GM19324 (cell line): ENCODE results near the gene FNDC8.
A peak's percentile ranks its signal among the peaks of the same experiment; 100 is the strongest.
"Not testable (repeated sequence)": the region's sequence is repeated elsewhere in the genome, so short reads cannot be mapped to it uniquely, and the experiment has no call there.

Experiments used
- ATAC-seq: cut with Tn5 transposase; IDR thresholded peaks from one replicate; pipeline ENCODE4 v1.9.1; 2021; ENCODE audit warnings: mild to moderate bottlenecking, moderate library complexity; ENCODE audit not compliant: unreplicated experiment, low FRiP score

Gene FNDC8

DNA sequence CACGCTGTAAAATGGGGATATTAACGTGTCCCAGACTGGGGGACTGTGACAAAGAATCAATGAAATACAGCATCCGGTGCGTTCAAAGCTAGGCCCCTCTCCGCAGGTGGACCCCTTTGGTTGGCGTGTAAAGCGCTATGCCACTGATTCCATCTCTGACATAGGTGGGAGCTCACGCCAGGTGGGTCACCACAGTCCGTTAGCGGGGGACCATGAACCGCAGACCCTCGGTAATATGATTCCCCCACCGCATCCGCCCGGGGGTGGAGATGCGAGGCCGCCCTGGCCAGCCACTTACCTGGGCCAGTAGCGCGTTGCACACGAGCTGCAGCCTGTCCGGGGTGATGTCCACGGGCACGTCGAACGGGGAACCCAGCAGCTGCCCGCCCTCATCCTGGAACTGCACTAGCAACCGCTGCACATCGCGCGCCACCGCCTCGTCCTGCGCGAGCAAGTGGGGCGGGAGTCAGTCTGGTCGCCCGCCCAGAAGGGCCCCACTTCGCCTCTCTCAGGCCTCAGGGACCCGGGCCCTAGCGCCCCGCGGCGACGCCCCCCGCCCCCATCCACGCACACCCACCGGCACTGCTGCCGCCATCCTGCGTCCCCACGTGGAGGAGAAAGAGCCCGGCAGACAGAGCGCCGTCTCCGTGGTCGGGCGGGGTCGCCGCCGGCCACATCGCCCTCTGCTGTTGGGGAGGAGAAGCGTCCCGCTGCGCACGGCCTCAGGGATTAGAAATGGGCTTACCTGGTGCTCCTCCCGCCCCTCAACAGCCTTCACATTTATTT lies 20.5 kb downstream of the FNDC8 start, which contains the start of gene NLE1:
Gene NLE1 (minus strand): TSS at position 623 of the 786 bp plus-strand sequence. CDS start 28 bp downstream, at position 595.
- peak; percentile 76 for ATAC-seq

DNA sequence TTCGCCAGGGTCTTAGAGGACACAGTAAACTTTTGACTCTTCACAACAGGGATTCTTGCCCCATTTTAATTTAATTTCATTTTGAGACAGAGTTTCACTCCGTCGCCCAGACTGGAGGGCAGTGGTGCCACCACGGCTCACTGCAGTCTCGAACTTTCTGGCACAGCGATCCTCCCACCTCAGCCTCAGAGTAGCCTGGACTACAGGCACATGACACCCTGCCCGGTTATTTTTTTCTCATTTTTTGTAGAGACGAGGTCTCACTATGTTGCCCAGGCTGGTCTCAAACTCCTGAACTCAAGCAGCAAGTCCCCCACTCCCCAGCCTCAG lies 21.0 kb downstream of the FNDC8 start:
- ATAC-seq, result no peak

DNA sequence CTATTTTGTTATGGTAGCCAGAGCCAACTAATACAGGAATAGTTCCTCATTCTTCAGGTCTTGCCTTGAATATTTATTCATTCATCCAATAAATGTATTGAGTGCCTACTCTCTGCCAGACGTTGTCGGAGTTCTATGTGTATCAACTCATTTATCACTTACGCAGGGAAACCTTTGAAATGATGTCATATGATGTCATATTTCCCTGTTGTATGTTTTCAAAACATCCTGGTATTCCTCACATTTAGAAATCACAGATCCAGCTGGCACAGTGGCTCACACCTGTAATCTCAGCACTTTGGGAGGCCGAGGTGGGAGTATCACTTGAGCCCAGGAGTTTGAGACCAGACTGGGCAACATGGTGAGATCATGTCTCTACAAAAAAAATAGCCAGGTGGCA lies 23.4 kb downstream of the FNDC8 start:
- ATAC-seq, result no peak

DNA sequence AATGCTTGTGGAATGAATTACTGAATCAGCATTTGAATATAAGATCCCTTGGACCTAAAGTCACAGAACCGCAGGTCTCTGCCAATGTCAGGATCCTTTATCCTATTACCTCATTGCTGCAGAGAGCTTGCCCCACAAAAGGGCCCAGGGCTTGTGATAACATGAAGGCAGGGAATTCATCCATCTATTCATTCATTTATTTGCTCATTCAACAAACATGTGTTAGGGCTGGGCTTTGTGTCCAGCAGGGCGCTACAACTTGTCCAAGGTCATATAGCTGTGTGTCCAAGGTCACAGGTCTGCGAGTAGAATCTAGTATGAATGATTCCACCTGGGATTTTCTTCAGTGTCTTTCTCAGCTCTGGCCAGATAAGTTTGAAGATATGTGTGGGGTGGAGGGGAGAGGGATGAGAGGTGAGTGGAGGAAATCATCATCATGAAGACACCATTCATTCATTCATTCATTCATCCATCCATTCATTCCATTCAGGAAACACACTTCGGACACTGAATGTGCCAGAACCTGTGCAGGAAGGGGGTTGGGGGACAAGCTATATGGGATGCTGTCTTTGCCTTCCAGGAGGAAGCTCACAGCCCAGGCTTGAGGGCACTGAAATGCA lies 24.9 kb downstream of the FNDC8 start:
- ATAC-seq, result no peak

DNA sequence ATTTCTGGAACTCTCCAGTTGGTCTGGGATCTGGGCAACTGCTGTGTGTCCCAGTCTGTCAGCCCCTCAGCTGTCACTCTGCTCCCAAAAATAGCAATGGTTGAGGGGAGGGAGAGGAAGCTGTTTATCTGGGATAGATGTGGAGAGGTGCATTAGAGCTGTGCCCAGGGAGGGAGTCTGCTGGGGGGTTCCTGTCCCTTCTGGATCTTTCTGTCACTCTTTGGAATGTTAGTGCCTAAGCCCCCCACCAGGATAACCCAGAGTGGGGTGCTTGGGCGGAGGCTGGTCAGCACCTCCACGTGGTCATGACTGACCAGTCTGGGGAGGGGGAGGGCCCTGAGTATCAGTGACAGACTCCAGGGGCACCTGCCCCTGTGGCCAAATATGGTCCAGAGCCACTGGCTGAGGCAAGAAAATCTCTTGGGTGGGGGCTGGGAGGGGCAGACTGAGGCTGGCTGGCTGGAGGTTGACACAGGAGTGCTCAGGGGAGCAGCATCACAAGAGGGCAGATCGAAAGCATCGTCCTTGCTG lies 26.0 kb downstream of the FNDC8 start, which contains the start of gene UNC45B:
Gene UNC45B (plus strand): TSS at position 443 of the 531 bp plus-strand sequence. CDS start 447 bp downstream, outside the sequence.
- no peak for ATAC-seq

DNA sequence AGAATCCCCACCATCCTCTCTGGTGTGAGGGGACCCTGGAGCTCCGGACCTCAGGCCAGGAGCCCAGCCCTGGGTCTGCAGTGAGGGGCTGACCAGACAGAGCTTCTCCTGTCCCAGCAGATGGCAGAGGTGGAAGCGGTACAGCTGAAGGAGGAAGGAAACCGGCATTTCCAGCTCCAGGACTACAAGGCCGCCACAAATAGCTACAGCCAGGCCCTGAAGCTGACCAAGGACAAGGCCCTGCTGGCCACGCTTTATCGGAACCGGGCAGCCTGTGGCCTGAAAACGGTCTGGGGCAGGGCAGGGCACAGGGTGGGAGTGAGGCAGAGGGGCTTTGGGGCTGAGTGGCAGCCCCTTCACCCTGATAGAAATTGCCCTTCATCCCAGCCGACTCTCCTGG lies 26.7 kb downstream of the FNDC8 start:
- ATAC-seq, result no peak

DNA sequence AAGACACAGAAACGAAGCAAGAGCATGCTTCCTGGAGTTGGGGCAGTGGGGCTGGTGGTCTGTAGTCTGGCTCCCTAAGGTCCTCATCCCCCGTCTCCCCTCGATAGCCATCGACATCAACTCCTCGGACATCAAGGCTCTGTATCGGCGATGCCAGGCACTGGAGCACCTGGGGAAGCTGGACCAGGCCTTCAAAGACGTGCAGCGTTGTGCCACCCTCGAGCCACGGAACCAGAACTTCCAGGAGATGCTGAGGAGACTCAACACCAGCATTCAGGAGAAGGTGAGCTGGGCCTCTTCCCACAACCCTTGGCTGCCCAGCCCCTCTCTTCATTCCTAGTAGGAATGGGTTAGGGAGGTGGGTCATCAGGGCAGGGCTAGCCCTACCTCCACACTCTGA lies 28.5 kb downstream of the FNDC8 start:
- no peak for ATAC-seq

DNA sequence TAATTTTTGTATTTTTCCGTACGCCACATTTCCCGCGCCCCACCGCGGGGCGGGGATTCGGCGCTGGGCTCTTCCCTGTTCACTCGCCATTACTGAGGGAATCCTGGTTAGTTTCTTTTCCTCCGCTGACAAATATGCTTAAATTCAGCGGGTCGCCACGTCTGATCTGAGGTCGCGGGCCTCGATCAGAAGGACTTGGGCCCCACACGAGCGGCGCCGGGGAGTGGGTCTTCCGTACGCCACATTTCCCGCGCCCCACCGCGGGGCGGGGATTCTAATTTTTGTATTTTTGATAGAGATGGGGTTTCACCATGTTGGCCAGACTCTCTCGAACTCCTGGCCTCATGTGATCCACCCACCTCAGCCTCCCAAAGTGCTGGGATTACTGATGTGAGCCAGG lies 29.7 kb downstream of the FNDC8 start:
- ATAC-seq, result not testable (repeated sequence)

DNA sequence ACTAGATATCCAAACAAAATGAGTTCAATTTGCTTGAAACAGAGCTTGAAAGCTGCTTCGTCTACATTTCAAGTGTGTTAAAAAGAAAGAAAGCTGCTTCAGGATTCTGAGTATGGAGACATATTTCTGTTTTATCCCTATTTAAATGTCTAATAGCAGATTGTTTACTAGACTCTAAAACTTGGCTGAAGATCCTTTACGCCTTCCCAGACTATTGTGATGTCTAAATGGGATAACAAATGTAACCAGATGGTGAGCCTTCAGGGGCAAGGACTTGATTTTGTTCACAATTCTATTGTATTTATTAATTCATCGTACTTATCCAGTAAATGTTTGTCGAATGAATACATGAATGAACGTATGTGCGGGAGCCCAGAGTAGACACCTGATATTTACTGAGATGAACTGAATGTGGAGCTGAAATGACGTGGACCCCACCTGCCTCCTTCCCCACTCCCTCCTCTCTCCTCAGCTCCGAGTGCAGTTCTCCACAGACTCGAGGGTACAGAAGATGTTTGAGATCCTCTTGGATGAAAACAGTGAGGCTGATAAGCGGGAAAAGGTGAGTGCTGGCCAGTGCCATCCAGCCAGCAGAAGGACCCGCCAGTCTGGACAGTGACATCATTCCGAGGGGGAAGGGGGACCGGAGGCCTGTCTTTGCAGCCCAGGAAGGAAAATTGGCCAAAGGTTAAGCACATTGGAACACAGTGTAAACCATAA lies 31.2 kb downstream of the FNDC8 start:
- no peak for ATAC-seq

DNA sequence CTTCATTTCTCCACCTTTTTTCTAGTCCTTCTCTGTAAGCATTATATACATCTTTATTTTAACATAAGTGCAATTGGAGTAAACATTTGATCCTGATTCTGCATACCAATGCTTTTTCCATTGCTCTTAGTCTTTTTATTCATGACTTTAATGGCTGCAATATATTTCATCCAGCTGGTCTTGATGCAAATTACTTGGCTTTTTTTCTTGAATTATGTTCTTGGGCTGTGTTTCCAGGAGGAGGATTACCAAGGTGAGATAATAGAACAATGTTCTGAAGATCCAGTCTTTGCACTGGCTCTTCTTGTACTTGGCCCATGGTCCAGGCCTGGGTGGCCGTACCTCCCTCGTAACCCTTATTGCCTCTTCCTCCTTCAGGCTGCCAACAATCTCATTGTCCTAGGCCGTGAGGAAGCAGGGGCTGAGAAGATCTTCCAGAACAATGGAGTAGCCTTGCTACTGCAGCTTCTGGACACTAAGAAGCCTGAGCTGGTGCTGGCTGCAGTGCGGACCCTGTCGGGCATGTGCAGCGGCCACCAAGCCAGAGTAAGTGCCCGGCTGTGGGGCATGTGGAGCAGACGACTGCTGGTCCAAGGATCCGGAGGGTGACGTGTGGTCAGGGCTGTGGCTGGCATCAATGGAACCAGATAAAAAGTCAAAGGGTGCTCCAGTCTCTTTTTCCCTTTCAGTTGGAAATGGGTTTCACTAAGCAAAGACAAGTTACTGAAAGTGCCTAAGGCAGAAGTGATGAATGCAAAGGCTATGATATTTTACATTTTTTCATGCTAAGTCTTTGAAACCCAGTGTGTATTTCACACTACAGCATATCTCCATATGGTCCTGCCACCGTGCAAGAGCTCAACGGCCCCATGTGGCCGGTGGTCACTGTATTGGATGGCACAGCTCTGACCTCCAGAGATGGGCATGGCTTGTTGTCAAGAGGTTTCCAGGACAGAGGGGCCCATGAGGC lies 33.1 kb downstream of the FNDC8 start:
- no peak for ATAC-seq

DNA sequence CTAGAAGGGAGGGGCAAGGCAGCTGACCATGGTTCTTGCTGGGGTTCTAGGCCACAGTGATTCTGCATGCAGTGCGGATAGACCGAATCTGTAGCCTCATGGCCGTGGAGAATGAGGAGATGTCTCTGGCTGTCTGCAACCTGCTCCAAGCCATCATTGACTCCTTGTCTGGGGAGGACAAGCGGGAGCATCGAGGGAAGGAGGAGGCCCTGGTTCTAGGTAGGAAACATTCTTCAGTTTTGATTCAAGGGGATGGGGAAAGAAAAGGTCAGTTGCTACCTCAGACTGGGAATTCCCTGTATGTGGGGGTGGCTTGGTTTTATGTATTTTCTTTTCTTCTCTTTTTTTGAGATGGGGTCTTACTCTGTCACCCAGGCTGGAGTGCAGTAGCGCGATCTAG lies 33.8 kb downstream of the FNDC8 start:
- no peak for ATAC-seq

DNA sequence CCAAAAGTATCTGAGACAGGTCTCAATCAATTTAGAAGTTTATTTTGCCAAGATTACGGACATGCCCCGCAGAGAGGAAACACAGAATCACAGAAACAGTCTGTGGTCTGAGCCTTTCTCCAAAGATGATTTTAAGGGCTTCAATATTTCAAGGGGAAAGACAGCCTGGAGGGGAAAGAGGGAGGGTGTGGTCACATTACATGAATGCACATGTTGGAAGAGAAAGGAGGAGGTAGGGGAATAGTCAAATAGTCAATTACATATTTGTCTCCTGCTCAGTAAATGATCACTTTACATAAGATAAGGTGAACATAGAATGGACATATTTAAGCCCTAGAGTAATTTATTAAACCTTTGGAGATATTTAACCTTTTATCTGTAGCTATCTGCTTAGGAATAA lies 38.5 kb downstream of the FNDC8 start:
- no peak for ATAC-seq

DNA sequence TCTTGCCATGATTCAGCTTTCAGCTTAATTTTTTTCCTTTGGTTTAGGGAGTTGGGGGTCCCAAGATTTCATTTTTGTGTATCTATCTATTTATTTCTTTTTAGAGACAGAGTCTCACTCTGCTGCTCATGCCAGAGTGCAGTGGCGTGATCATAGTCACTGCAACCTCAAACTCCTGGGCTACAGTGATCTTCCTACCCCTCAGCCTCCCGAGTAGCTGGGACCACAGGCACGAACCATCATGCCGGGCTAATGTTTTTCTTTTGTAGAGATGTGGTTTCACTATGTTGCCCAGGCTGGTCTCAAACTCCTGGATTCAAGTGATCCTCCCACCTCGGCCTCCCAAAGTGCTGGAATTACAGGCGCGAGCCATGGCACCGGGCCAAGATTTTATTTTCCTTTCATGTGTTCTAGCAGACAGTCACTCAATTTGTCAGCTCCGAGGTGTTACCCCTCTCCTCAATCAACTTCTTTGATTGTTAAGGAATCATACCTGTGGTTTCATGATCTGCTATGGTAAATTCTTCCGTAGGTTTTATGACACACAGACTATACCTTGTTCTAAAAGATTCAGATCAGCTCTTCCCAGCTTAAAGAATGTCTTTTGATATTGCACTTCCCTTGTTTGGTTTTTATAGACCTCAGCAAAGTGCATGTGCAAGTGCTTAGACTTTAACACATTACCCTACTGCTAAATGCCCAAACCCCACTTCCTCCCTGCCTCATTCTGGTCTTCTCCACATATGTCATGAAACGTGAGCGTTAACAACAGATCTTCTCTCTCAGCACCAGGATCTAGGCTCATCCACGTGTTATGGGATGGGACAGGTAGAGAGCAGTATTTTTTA lies 39.2 kb downstream of the FNDC8 start:
- ATAC-seq, result no peak

DNA sequence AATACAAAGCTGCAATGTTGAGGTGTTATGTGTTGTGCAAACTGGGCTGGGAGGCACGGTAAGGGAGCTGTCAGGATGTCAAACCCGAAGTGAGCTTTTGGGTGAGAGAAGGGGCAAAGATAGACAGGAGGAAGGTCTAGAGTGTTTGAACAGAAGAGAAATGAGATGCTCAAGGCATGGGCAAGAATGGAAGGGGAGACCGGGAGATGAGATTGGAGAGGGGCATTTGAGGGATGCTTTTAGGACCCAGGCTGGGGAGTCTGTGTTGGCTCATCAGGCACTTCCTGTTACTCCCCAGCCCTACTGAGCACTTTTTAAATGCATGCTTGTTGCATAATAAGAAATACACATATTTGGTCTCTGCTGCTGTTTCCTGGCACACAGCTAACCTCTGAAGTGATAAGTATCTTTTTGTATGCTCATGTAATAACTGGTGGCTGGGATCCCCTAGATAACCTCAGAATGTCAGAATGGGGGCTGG lies 39.9 kb downstream of the FNDC8 start:
- ATAC-seq, result no peak

DNA sequence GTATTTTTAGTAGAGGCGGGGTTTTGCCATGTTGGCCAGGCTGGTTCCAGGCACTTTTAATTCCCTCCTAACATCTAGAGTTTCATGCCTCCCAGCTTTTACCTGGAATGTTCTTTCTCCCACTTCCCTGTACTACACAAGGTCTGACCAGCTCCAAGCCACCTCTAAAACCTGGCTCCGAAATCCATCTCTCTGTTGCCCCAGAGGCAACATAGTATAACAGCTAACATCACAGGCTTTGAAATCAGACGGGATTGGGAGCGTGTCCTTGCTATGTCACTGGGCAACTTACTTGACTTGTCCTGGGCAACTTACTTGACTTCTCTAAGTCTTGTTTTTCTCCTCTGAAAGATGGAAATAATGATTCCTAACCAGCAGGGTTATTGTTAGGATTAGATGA lies 41.3 kb downstream of the FNDC8 start:
- no peak for ATAC-seq

DNA sequence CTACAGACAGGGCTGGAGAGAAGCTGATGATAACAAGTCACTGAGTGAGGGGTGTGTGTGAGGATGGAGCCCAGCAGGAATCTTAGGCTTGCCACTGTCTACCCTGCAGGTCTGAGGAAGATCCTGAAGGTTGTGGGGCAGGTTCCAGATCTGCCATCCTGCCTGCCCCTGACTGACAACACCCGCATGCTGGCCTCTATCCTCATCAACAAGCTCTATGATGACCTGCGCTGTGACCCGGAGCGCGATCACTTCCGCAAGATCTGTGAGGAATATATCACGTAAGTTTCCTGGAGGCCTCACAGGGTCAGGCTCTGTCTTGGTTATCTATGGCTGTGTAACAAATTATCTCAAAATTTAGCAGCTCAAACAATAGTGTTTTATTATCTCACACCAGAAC lies 42.5 kb downstream of the FNDC8 start:
- ATAC-seq, result no peak

DNA sequence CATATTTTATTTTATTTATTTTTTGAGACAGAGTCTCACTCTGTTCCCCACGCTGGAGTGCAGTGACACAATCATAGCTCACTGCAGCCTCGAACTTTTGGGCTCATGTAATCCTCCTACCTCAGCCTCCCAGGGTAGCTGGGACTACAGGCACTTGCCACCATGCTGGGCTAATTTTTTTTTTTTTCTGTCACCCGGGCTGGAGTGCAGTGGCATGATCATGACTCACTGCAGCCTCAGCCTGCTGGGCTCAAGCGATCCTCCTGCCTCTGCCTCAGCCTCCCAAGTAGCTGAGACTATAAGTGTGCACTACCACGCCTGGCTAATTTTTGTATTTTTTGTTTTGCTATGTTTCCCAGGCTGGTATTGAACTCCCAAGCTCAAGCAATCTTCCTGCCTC lies 43.3 kb downstream of the FNDC8 start:
- ATAC-seq, result no peak

DNA sequence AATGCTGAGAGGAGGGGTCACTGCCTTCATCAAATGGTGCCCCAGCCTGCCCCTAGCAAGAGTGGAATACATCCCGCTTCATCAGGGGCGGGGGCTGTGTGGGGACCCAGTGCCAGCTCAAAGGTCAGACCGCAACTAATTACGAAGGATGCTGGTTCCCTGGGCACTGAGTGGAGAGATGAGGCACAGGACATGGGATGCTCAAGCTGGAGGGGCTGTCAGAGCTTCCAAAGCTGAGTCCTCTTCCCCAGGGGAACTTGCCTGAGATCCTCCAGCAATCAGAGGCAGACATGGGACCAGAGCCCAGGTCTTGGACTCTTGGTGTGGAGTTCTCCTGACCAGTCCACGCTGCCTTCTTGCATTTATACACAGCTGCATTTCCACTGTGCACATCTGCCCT lies 45.1 kb downstream of the FNDC8 start:
- no peak for ATAC-seq

DNA sequence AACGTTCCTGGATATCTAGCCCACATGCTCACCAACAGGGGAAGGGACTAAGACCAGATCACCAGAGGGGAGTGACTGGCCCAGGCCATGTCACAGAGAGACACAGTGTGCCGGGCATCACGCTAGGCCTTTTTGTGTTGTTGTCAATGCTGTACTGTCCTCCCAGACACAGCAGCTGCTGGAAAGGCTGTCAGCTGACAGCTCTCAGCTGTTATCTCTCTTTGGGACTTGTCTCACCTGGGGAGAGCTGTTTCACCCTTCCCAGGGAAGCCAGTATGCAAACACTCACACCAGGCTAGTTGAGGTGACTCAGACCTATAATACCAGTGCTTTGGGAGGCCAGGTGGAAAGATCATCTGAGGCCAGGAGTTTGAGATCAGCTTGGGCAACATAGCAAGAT lies 45.6 kb downstream of the FNDC8 start:
- ATAC-seq, result no peak
